Measurements from ENCODE around the gene LCE3E.
"Not testable (repeated sequence)": the region's sequence is repeated elsewhere in the genome, so short reads cannot be mapped to it uniquely, and the experiment has no call there.

LCE3E gene

GRCh38 chr1:152548358-152548757 is 18.2 kb downstream of the LCE3E start:
- peaks cover 43% of the 10 kb centered on the region for H3K9me3 ChIP-seq (ENCODE audit: insufficient read depth, low read depth, low read length)
- H3K4me3 ChIP-seq (ENCODE audit: low read length); H3K4me1 ChIP-seq (ENCODE audit: insufficient read depth, low read length); H3K27me3 ChIP-seq (ENCODE audit: insufficient read depth, low read length); H3K27ac ChIP-seq (ENCODE audit: low read depth, low read length); H3K9ac ChIP-seq (ENCODE audit: low read depth, low read length); H3K36me3 ChIP-seq (ENCODE audit: insufficient read depth, low read length): not testable (repeated sequence)
- WGBS = no CpG with 5 or more reads among the region's 1 CpG

GRCh38 chr1:152546704-152547103 is 19.9 kb downstream of the LCE3E start:
- 47% methylated on average over 1 of the region's 1 CpG for WGBS
- no peaks in the 10 kb centered on the region for H3K27me3 ChIP-seq (ENCODE audit: insufficient read depth, low read length)
- no peaks in the 10 kb centered on the region for H3K36me3 ChIP-seq (ENCODE audit: insufficient read depth, low read length)
- no peaks in the 10 kb centered on the region for H3K4me1 ChIP-seq (ENCODE audit: insufficient read depth, low read length)
- peaks cover 58% of the 10 kb centered on the region for H3K9me3 ChIP-seq (ENCODE audit: insufficient read depth, low read depth, low read length)
- no peak overlapping the region for H3K9ac ChIP-seq (ENCODE audit: low read depth, low read length)
- no peak overlapping the region for H3K27ac ChIP-seq (ENCODE audit: low read depth, low read length)
- no peak overlapping the region for H3K4me3 ChIP-seq (ENCODE audit: low read length)

- Histone ChIP-seq H3K4me1 (ENCODE audit: insufficient read depth, low read length) (no peaks in the 10 kb centered on the region), H3K27ac (ENCODE audit: low read depth, low read length) (no peak overlapping the region), H3K9me3 (ENCODE audit: insufficient read depth, low read depth, low read length) (peaks cover 87% of the 10 kb centered on the region), H3K9ac (ENCODE audit: low read depth, low read length) (no peak overlapping the region), H3K27me3 (ENCODE audit: insufficient read depth, low read length) (no peaks in the 10 kb centered on the region), H3K4me3 (ENCODE audit: low read length) (no peak overlapping the region), H3K36me3 (ENCODE audit: insufficient read depth, low read length) (no peaks in the 10 kb centered on the region)
- WGBS = 69% methylated on average over 4 of the region's 4 CpGs
Observed at GRCh38 chr1:152543820-152544219, 22.8 kb downstream of the LCE3E start.

- Histone ChIP-seq H3K4me1 (ENCODE audit: insufficient read depth, low read length) (no peaks in the 10 kb centered on the region), H3K9me3 (ENCODE audit: insufficient read depth, low read depth, low read length) (peaks cover 97% of the 10 kb centered on the region), H3K4me3 (ENCODE audit: low read length) (no peak overlapping the region), H3K27ac (ENCODE audit: low read depth, low read length) (no peak overlapping the region), H3K27me3 (ENCODE audit: insufficient read depth, low read length) (no peaks in the 10 kb centered on the region), H3K36me3 (ENCODE audit: insufficient read depth, low read length) (no peaks in the 10 kb centered on the region), H3K9ac (ENCODE audit: low read depth, low read length) (no peak overlapping the region)
- WGBS = 63% methylated on average over 2 of the region's 2 CpGs
Observed at GRCh38 chr1:152539901-152540300, 26.7 kb downstream of the LCE3E start.

- no peak overlapping the region for H3K9ac ChIP-seq (ENCODE audit: low read depth, low read length)
- peaks cover 95% of the 10 kb centered on the region for H3K9me3 ChIP-seq (ENCODE audit: insufficient read depth, low read depth, low read length)
Observed at GRCh38 chr1:152537496-152537895, 29.1 kb downstream of the LCE3E start.

GRCh38 chr1:152535774-152536173 is 30.8 kb downstream of the LCE3E start:
- H3K4me3 ChIP-seq (ENCODE audit: low read length) = no peak overlapping the region
- WGBS = 36% methylated on average over 2 of the region's 3 CpGs

More at GRCh38 chr1:152537496-152537895, 29.1 kb downstream of the LCE3E start:
- H3K4me1 ChIP-seq (ENCODE audit: insufficient read depth, low read length) = no peaks in the 10 kb centered on the region
- no peak overlapping the region for H3K27ac ChIP-seq (ENCODE audit: low read depth, low read length)
- H3K27me3 ChIP-seq (ENCODE audit: insufficient read depth, low read length) = no peaks in the 10 kb centered on the region
- 47% methylated on average over 4 of the region's 4 CpGs for WGBS
- no peaks in the 10 kb centered on the region for H3K36me3 ChIP-seq (ENCODE audit: insufficient read depth, low read length)
- no peak overlapping the region for H3K4me3 ChIP-seq (ENCODE audit: low read length)

GRCh38 chr1:152533327-152533938 is 33.1 kb downstream of the LCE3E start:
- Histone ChIP-seq H3K9me3 (ENCODE audit: insufficient read depth, low read depth, low read length) (peaks cover 94% of the 10 kb centered on the region), H3K4me1 (ENCODE audit: insufficient read depth, low read length) (no peaks in the 10 kb centered on the region), H3K9ac (ENCODE audit: low read depth, low read length) (no peak overlapping the region), H3K4me3 (ENCODE audit: low read length) (no peak overlapping the region), H3K27me3 (ENCODE audit: insufficient read depth, low read length) (no peaks in the 10 kb centered on the region), H3K27ac (ENCODE audit: low read depth, low read length) (no peak overlapping the region), H3K36me3 (ENCODE audit: insufficient read depth, low read length) (no peaks in the 10 kb centered on the region)
- WGBS = 65% methylated on average over 6 of the region's 7 CpGs

More at GRCh38 chr1:152535774-152536173, 30.8 kb downstream of the LCE3E start:
- H3K9me3 ChIP-seq (ENCODE audit: insufficient read depth, low read depth, low read length) = peaks cover 95% of the 10 kb centered on the region
- no peaks in the 10 kb centered on the region for H3K36me3 ChIP-seq (ENCODE audit: insufficient read depth, low read length)
- H3K4me1 ChIP-seq (ENCODE audit: insufficient read depth, low read length) = no peaks in the 10 kb centered on the region
- no peak overlapping the region for H3K9ac ChIP-seq (ENCODE audit: low read depth, low read length)
- H3K27me3 ChIP-seq (ENCODE audit: insufficient read depth, low read length) = no peaks in the 10 kb centered on the region
- H3K27ac ChIP-seq (ENCODE audit: low read depth, low read length) = no peak overlapping the region

- WGBS = 12% methylated on average over 1 of the region's 1 CpG
- Histone ChIP-seq H3K4me1 (ENCODE audit: insufficient read depth, low read length) (no peaks in the 10 kb centered on the region), H3K36me3 (ENCODE audit: insufficient read depth, low read length) (no peaks in the 10 kb centered on the region), H3K9me3 (ENCODE audit: insufficient read depth, low read depth, low read length) (peaks cover 98% of the 10 kb centered on the region), H3K4me3 (ENCODE audit: low read length) (no peak overlapping the region), H3K27me3 (ENCODE audit: insufficient read depth, low read length) (no peaks in the 10 kb centered on the region), H3K9ac (ENCODE audit: low read depth, low read length) (no peak overlapping the region), H3K27ac (ENCODE audit: low read depth, low read length) (no peak overlapping the region)
Observed at GRCh38 chr1:152525080-152525641, 41.4 kb downstream of the LCE3E start.

GRCh38 chr1:152520561-152521090 is 46.0 kb downstream of the LCE3E start:
- H3K9me3 ChIP-seq (ENCODE audit: insufficient read depth, low read depth, low read length) = peaks cover 100% of the 10 kb centered on the region
- H3K9ac ChIP-seq (ENCODE audit: low read depth, low read length) = no peak overlapping the region
- H3K27ac ChIP-seq (ENCODE audit: low read depth, low read length) = no peak overlapping the region
- H3K27me3 ChIP-seq (ENCODE audit: insufficient read depth, low read length) = peaks cover 3% of the 10 kb centered on the region; the same call in 1 of the 2 replicates
- H3K4me1 ChIP-seq (ENCODE audit: insufficient read depth, low read length) = no peaks in the 10 kb centered on the region
- H3K36me3 ChIP-seq (ENCODE audit: insufficient read depth, low read length) = no peaks in the 10 kb centered on the region
- WGBS = 51% methylated on average over 4 of the region's 4 CpGs
- no peak overlapping the region for H3K4me3 ChIP-seq (ENCODE audit: low read length)

- peaks cover 97% of the 10 kb centered on the region for H3K9me3 ChIP-seq (ENCODE audit: insufficient read depth, low read depth, low read length)
- no peak overlapping the region for H3K4me3 ChIP-seq (ENCODE audit: low read length)
- H3K36me3 ChIP-seq (ENCODE audit: insufficient read depth, low read length) = no peaks in the 10 kb centered on the region
- H3K9ac ChIP-seq (ENCODE audit: low read depth, low read length) = no peak overlapping the region
- 89% methylated on average over 1 of the region's 1 CpG for WGBS
- no peaks in the 10 kb centered on the region for H3K4me1 ChIP-seq (ENCODE audit: insufficient read depth, low read length)
- peaks cover 3% of the 10 kb centered on the region; the same call in 1 of the 2 replicates for H3K27me3 ChIP-seq (ENCODE audit: insufficient read depth, low read length)
- H3K27ac ChIP-seq (ENCODE audit: low read depth, low read length) = no peak overlapping the region
Observed at GRCh38 chr1:152519851-152520250, 46.7 kb downstream of the LCE3E start.

GRCh38 chr1:152517237-152517811 is 49.3 kb downstream of the LCE3E start:
- no peak overlapping the region for H3K27ac ChIP-seq (ENCODE audit: low read depth, low read length)
- peaks cover 3% of the 10 kb centered on the region; the same call in 1 of the 2 replicates for H3K27me3 ChIP-seq (ENCODE audit: insufficient read depth, low read length)
- H3K4me1 ChIP-seq (ENCODE audit: insufficient read depth, low read length) = no peaks in the 10 kb centered on the region
- no peak overlapping the region for H3K4me3 ChIP-seq (ENCODE audit: low read length)
- no peaks in the 10 kb centered on the region for H3K36me3 ChIP-seq (ENCODE audit: insufficient read depth, low read length)
- peaks cover 96% of the 10 kb centered on the region for H3K9me3 ChIP-seq (ENCODE audit: insufficient read depth, low read depth, low read length)
- no peak overlapping the region for H3K9ac ChIP-seq (ENCODE audit: low read depth, low read length)
- WGBS = 72% methylated on average over 7 of the region's 7 CpGs

All from HUES64 (cell line).